Fibroblast of peridontal ligament (primary cell): ENCODE measurements around the gene GNPNAT1.
"Not testable (repeated sequence)": the region's sequence is repeated elsewhere in the genome, so short reads cannot be mapped to it uniquely, and the experiment has no call there.

Experiments
- DNase-seq: peaks from one replicate; pipeline ENCODE4 v3.0.0-alpha.2; 2010; ENCODE audit errors: extremely low read depth

The GNPNAT1 gene

DNA sequence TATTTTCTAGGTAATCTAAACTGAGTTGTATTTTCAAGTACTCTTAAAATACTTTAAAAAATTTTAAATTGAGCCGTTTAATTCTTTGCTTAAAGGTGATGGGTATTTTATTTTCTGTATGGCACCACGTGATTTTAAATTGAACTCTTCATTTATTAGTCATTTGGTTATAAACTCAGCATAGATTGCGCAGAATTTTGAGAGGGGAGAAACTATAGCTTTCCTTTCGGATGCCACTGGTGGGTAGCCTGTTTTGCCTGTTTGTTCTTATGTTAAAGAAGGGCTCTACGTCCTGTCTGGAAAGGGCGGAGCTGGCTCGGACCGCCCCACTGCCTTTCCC lies 61.9 kb downstream of the GNPNAT1 start:
- no peak for DNase-seq

GRCh38 chr14:52729035-52729434 lies 62.4 kb downstream of the GNPNAT1 start:
- not testable (repeated sequence) for DNase-seq

- DNase-seq: not testable (repeated sequence)
Observed at GRCh38 chr14:52727509-52727908, 63.9 kb downstream of the GNPNAT1 start.
